Measurements from ENCODE around the gene DSC1.

DNA sequence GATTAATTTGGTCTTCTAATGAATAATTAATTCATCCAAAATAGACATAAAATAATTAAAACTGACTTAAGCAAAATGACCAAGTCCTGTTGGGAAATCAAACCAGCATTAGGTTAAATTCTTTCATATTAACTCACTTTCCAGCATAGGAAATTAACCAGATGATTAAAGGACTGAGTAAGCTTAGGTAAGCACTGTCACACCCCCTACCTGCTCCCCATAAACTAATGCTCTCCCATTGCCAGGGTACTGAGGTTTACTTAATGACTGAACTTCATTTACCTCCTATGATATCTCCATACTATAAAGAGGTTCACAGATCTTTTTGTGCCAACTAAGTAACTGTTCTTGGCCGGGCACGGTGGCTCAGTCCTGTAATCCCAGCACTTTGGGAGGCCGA lies 74.1 kb downstream of the DSC1 start:
- TF ChIP-seq POLR2AphosphoS5 (IDR thresholded peaks at IDR 0.05; ENCODE audit: low read depth, low read length): no peak
- no peak for TF ChIP-seq PITX1 (CRISPR knock-in tag; IDR thresholded peaks at IDR 0.05)
- no peak for TF ChIP-seq EP300 (IDR thresholded peaks at IDR 0.05; ENCODE audit: low read depth in 2 of 2, low read length in 2 of 2)
- no peak for TF ChIP-seq EP300 (CRISPR knock-in tag; IDR thresholded peaks at IDR 0.05; ENCODE audit: borderline replicate concordance)
- TF ChIP-seq, protein P1, sequence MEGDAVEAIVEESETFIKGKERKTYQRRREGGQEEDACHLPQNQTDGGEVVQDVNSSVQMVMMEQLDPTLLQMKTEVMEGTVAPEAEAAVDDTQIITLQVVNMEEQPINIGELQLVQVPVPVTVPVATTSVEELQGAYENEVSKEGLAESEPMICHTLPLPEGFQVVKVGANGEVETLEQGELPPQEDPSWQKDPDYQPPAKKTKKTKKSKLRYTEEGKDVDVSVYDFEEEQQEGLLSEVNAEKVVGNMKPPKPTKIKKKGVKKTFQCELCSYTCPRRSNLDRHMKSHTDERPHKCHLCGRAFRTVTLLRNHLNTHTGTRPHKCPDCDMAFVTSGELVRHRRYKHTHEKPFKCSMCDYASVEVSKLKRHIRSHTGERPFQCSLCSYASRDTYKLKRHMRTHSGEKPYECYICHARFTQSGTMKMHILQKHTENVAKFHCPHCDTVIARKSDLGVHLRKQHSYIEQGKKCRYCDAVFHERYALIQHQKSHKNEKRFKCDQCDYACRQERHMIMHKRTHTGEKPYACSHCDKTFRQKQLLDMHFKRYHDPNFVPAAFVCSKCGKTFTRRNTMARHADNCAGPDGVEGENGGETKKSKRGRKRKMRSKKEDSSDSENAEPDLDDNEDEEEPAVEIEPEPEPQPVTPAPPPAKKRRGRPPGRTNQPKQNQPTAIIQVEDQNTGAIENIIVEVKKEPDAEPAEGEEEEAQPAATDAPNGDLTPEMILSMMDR (CRISPR knock-in tag; IDR thresholded peaks at IDR 0.05): no peak
- TF ChIP-seq IRF9 (CRISPR knock-in tag; IDR thresholded peaks at IDR 0.05; ENCODE audit: borderline replicate concordance): no peak
- TF ChIP-seq EZH2 (conservative IDR thresholded peaks at IDR 0.05; ENCODE audit: low read depth, low read length): no peak
- no peak for TF ChIP-seq PBX3 (CRISPR knock-in tag; IDR thresholded peaks at IDR 0.05; ENCODE audit: borderline replicate concordance)
- no peak for TF ChIP-seq CBX2 (IDR thresholded peaks at IDR 0.05; ENCODE audit: low read depth, low read length)
- no peak for TF ChIP-seq CBX2 (CRISPR knock-in tag; IDR thresholded peaks at IDR 0.05; ENCODE audit: low read depth)
- no peak for TF ChIP-seq FOXM1 (CRISPR knock-in tag; IDR thresholded peaks at IDR 0.05)
- TF ChIP-seq SIN3A (IDR thresholded peaks at IDR 0.05; ENCODE audit: borderline replicate concordance, low read depth, low read length): no peak

All from HepG2 (cell line).